Astrocyte (in vitro differentiated cells and primary cell): Measurements from ENCODE around the gene AMY2B.

ENCODE experiments used
- EZH2 ChIP-seq: IDR thresholded peaks from 2 replicates; pipeline ENCODE4 v1.6.1; 2012; ENCODE audit warnings: mild to moderate bottlenecking, low read length, inconsistent platforms; ENCODE audit not compliant: insufficient read depth
- TF ChIP-seq, protein P1 (sequence below): IDR thresholded peaks from 2 replicates; pipeline ENCODE4 v1.5.1; 2011; ENCODE audit warnings: low read depth, mild to moderate bottlenecking, inconsistent platforms, low read length, moderate library complexity; ENCODE audit not compliant: insufficient read depth

DNA sequence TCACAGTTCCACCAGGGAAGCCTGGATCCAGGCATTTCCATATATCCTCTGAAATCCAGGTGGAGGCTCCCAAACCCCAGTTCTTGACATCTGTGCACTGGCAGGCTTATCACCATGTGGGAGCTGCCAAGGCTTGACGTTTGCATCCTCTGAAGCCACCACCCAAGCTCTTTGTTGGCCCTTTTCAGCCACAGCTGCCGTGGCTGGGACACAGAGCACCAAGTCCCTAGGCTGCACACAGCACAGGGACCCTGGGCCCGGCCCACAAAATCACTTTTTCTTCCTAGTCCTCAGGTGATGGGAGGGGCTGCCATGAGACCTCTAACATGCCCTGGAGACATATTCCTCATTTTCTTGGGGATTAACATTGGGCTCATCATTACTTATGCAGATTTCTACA lies 23.5 kb upstream of the AMY2B start:
- TF ChIP-seq, protein P1, sequence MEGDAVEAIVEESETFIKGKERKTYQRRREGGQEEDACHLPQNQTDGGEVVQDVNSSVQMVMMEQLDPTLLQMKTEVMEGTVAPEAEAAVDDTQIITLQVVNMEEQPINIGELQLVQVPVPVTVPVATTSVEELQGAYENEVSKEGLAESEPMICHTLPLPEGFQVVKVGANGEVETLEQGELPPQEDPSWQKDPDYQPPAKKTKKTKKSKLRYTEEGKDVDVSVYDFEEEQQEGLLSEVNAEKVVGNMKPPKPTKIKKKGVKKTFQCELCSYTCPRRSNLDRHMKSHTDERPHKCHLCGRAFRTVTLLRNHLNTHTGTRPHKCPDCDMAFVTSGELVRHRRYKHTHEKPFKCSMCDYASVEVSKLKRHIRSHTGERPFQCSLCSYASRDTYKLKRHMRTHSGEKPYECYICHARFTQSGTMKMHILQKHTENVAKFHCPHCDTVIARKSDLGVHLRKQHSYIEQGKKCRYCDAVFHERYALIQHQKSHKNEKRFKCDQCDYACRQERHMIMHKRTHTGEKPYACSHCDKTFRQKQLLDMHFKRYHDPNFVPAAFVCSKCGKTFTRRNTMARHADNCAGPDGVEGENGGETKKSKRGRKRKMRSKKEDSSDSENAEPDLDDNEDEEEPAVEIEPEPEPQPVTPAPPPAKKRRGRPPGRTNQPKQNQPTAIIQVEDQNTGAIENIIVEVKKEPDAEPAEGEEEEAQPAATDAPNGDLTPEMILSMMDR, result no peak
- TF ChIP-seq EZH2, result no peak
